ENCODE results near the gene SPAG5.

SPAG5 gene

GRCh38 chr17:28573521-28573920 lies 25.3 kb downstream of the SPAG5 start:
- Histone ChIP-seq H3K4me3 (ENCODE audit: severe bottlenecking) (no peak overlapping the region), H3K27ac (ENCODE audit: poor library complexity, severe bottlenecking) (no peak overlapping the region), H3K4me1 (ENCODE audit: insufficient read depth, poor library complexity, severe bottlenecking) (peaks cover 11% of the 10 kb centered on the region), H3K27me3 (ENCODE audit: insufficient read depth, poor library complexity, severe bottlenecking) (no peaks in the 10 kb centered on the region), H3K9me3 (ENCODE audit: severe bottlenecking) (no peaks in the 10 kb centered on the region), H3K36me3 (ENCODE audit: low read depth) (peaks cover 38% of the 10 kb centered on the region)
- DNase-seq (ENCODE audit: low spot score), result no peak
- no peak for ATAC-seq (ENCODE audit: low read depth)
- TF ChIP-seq CTCF (IDR thresholded peaks at IDR 0.05; ENCODE audit: poor library complexity, severe bottlenecking), result no peak

DNA sequence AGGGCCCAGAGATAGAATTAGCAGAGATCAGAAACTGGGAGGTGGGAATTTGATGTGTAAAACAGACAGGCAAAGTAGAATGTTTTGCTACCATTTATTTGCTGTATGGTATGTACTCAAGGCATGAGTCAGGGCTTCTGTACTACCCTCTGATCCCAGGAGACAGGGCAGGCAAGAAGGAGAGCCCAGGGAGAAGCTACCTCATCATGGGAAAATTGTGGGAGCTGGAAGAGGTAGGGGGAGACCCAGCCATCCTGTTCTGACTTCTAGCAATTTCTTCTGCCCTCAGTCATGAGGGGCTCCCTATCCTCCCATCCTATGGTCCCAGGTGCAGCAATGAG lies 25.8 kb downstream of the SPAG5 start:
- H3K4me3 ChIP-seq (ENCODE audit: severe bottlenecking), result no peak overlapping the region
- no peaks in the 10 kb centered on the region for H3K27me3 ChIP-seq (ENCODE audit: insufficient read depth, poor library complexity, severe bottlenecking)
- H3K36me3 ChIP-seq (ENCODE audit: low read depth), result peaks cover 38% of the 10 kb centered on the region
- ATAC-seq (ENCODE audit: low read depth) (no peak), DNase-seq (ENCODE audit: low spot score) (no peak)
- no peaks in the 10 kb centered on the region for H3K9me3 ChIP-seq (ENCODE audit: severe bottlenecking)
- peaks cover 11% of the 10 kb centered on the region for H3K4me1 ChIP-seq (ENCODE audit: insufficient read depth, poor library complexity, severe bottlenecking)
- no peak for TF ChIP-seq CTCF (IDR thresholded peaks at IDR 0.05; ENCODE audit: poor library complexity, severe bottlenecking)
- H3K27ac ChIP-seq (ENCODE audit: poor library complexity, severe bottlenecking), result no peak overlapping the region

- Histone ChIP-seq H3K4me3 (ENCODE audit: severe bottlenecking) (peak overlapping the region; percentile 95), H3K27ac (ENCODE audit: poor library complexity, severe bottlenecking) (no peak overlapping the region)
- no peak for ATAC-seq (ENCODE audit: low read depth)
Measured at GRCh38 chr17:28572259-28573039, 26.4 kb downstream of the SPAG5 start.

GRCh38 chr17:28571361-28572122 lies 27.3 kb downstream of the SPAG5 start, which contains the start of gene PIGS:
Gene PIGS (minus strand): TSS chr17:28571524. CDS start chr17:28571496, 28 bp downstream.
- peak; percentile 98 for ATAC-seq (ENCODE audit: low read depth)
- no peak for TF ChIP-seq CTCF (IDR thresholded peaks at IDR 0.05; ENCODE audit: poor library complexity, severe bottlenecking)

More at GRCh38 chr17:28572259-28573039, 26.4 kb downstream of the SPAG5 start:
- DNase-seq (ENCODE audit: low spot score), result no peak
- H3K4me1 ChIP-seq (ENCODE audit: insufficient read depth, poor library complexity, severe bottlenecking), result peaks cover 11% of the 10 kb centered on the region
- no peaks in the 10 kb centered on the region for H3K27me3 ChIP-seq (ENCODE audit: insufficient read depth, poor library complexity, severe bottlenecking)
- peaks cover 32% of the 10 kb centered on the region for H3K36me3 ChIP-seq (ENCODE audit: low read depth)
- no peak for TF ChIP-seq CTCF (IDR thresholded peaks at IDR 0.05; ENCODE audit: poor library complexity, severe bottlenecking)
- H3K9me3 ChIP-seq (ENCODE audit: severe bottlenecking), result no peaks in the 10 kb centered on the region

More at GRCh38 chr17:28571361-28572122, 27.3 kb downstream of the SPAG5 start, which contains the start of gene PIGS:
- peaks cover 8% of the 10 kb centered on the region for H3K4me1 ChIP-seq (ENCODE audit: insufficient read depth, poor library complexity, severe bottlenecking)
- peak; percentile 93 for DNase-seq (ENCODE audit: low spot score)
- no peaks in the 10 kb centered on the region for H3K9me3 ChIP-seq (ENCODE audit: severe bottlenecking)
- H3K4me3 ChIP-seq (ENCODE audit: severe bottlenecking), result peak within 1 kb of the TSS; percentile 95
- peak within 1 kb of the TSS; percentile 37 for H3K27ac ChIP-seq (ENCODE audit: poor library complexity, severe bottlenecking)
- no peaks in the 10 kb centered on the region for H3K27me3 ChIP-seq (ENCODE audit: insufficient read depth, poor library complexity, severe bottlenecking)
- peaks cover 31% of the 10 kb centered on the region for H3K36me3 ChIP-seq (ENCODE audit: low read depth)

All from RWPE2 (cell line).